RWPE2 (cell line): ENCODE results near the gene KCTD17.

Experiments used
- ATAC-seq: fragments of 200-7000 bp; cut with Tn5 transposase; 3 replicates; pipeline ENCODE4 v1.9.1; 2021; ENCODE audit warnings: low read depth
- DNase-seq: peaks from one replicate; pipeline ENCODE4 v3.0.0-alpha.2; 2020; ENCODE audit warnings: low spot score
- H3K27ac ChIP-seq: fragments of 450-650 bp; 2 replicates; pipeline ENCODE4 v1.5.1; 2017; ENCODE audit warnings: mild to moderate bottlenecking; ENCODE audit not compliant: poor library complexity, severe bottlenecking
- H3K27me3 ChIP-seq: fragments of 250-450 bp; sonication (Bioruptor Pico); 2 replicates; pipeline ENCODE4 v1.5.1; 2021; ENCODE audit warnings: mild to moderate bottlenecking, moderate library complexity; ENCODE audit not compliant: insufficient read depth, poor library complexity, severe bottlenecking
- H3K36me3 ChIP-seq: fragments of 250-450 bp; sonication (Bioruptor Pico); 2 replicates; pipeline ENCODE4 v1.5.1; 2020; ENCODE audit warnings: low read depth, mild to moderate bottlenecking, moderate library complexity
- H3K4me1 ChIP-seq: fragments of 250-450 bp; sonication (Bioruptor Pico); 2 replicates; pipeline ENCODE4 v1.5.1; 2021; ENCODE audit warnings: mild to moderate bottlenecking, moderate library complexity; ENCODE audit not compliant: insufficient read depth, poor library complexity, severe bottlenecking
- H3K4me3 ChIP-seq: fragments of 250-450 bp; sonication (Bioruptor Pico); 2 replicates; pipeline ENCODE4 v1.5.1; 2021; ENCODE audit warnings: mild to moderate bottlenecking, moderate library complexity; ENCODE audit not compliant: severe bottlenecking
- H3K9me3 ChIP-seq: fragments of 250-450 bp; sonication (Bioruptor Pico); 2 replicates; pipeline ENCODE4 v1.5.1; 2021; ENCODE audit warnings: mild to moderate bottlenecking, moderate library complexity; ENCODE audit not compliant: severe bottlenecking
- TF ChIP-seq, protein P1 (sequence below): fragments of 450-650 bp; IDR thresholded peaks from one replicate; pipeline ENCODE4 v1.5.1; 2017; ENCODE audit warnings: mild to moderate bottlenecking, moderate library complexity; ENCODE audit not compliant: poor library complexity, severe bottlenecking

Gene KCTD17

GRCh38 chr22:37074537-37074936 lies 23.0 kb downstream of the KCTD17 start:
- H3K36me3 ChIP-seq: no peaks in the 10 kb centered on the region
- H3K27ac ChIP-seq: no peak overlapping the region
- no peaks in the 10 kb centered on the region for H3K9me3 ChIP-seq
- DNase-seq (no peak), ATAC-seq (no peak)
- no peak overlapping the region for H3K4me3 ChIP-seq
- TF ChIP-seq, protein P1, sequence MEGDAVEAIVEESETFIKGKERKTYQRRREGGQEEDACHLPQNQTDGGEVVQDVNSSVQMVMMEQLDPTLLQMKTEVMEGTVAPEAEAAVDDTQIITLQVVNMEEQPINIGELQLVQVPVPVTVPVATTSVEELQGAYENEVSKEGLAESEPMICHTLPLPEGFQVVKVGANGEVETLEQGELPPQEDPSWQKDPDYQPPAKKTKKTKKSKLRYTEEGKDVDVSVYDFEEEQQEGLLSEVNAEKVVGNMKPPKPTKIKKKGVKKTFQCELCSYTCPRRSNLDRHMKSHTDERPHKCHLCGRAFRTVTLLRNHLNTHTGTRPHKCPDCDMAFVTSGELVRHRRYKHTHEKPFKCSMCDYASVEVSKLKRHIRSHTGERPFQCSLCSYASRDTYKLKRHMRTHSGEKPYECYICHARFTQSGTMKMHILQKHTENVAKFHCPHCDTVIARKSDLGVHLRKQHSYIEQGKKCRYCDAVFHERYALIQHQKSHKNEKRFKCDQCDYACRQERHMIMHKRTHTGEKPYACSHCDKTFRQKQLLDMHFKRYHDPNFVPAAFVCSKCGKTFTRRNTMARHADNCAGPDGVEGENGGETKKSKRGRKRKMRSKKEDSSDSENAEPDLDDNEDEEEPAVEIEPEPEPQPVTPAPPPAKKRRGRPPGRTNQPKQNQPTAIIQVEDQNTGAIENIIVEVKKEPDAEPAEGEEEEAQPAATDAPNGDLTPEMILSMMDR: no peak
- H3K27me3 ChIP-seq: peaks cover 8% of the 10 kb centered on the region
- H3K4me1 ChIP-seq: no peaks in the 10 kb centered on the region

DNA sequence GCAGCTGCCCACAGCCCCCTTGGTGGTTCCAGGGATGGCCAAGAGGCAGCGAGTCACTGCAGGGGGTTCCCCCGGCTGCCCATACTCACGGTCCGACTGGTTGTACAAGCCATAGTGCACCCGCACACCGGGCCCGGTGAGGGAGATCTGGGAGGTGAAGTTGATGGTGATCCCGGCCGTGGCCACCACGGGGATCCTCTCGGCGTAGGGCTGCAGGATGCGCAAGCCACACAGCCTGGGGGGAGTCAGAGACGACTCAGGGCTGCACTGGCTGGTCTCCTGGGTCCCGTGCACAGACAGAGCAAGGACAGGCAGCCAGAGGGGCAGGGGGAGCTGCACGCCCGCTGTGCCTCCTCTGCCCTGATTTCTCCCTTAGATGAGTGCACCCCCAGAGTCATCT lies 23.5 kb downstream of the KCTD17 start:
- no peak for ATAC-seq
- peaks cover 8% of the 10 kb centered on the region for H3K27me3 ChIP-seq
- no peak for DNase-seq

GRCh38 chr22:37075822-37076433 lies 24.4 kb downstream of the KCTD17 start:
- no peak for DNase-seq
- TF ChIP-seq, protein P1: no peak
- Histone ChIP-seq H3K36me3 (no peaks in the 10 kb centered on the region), H3K27me3 (peaks cover 8% of the 10 kb centered on the region), H3K4me1 (no peaks in the 10 kb centered on the region), H3K9me3 (no peaks in the 10 kb centered on the region), H3K27ac (no peak overlapping the region), H3K4me3 (no peak overlapping the region)
- no peak for ATAC-seq

More for the DNA sequence above, 23.5 kb downstream of the KCTD17 start:
- no peak overlapping the region for H3K4me3 ChIP-seq
- H3K27ac ChIP-seq: no peak overlapping the region
- no peaks in the 10 kb centered on the region for H3K9me3 ChIP-seq
- no peaks in the 10 kb centered on the region for H3K4me1 ChIP-seq
- TF ChIP-seq, protein P1: no peak
- no peaks in the 10 kb centered on the region for H3K36me3 ChIP-seq

GRCh38 chr22:37077802-37078448 lies 26.4 kb downstream of the KCTD17 start:
- no peak for DNase-seq
- Histone ChIP-seq H3K27ac (no peak overlapping the region), H3K9me3 (no peaks in the 10 kb centered on the region), H3K4me3 (no peak overlapping the region), H3K36me3 (no peaks in the 10 kb centered on the region), H3K27me3 (peaks cover 8% of the 10 kb centered on the region), H3K4me1 (no peaks in the 10 kb centered on the region)
- ATAC-seq: no peak
- TF ChIP-seq, protein P1: peak; percentile 93

- no peak for ATAC-seq
- no peak for DNase-seq
- TF ChIP-seq, protein P1: no peak
- Histone ChIP-seq H3K36me3 (no peaks in the 10 kb centered on the region), H3K4me3 (no peak overlapping the region), H3K27me3 (peaks cover 8% of the 10 kb centered on the region), H3K4me1 (no peaks in the 10 kb centered on the region), H3K9me3 (no peaks in the 10 kb centered on the region), H3K27ac (no peak overlapping the region)
These were observed 27.6 kb downstream of the KCTD17 start for GRCh38 chr22:37079158-37079557.
